SK-N-SH (cell line): Measurements from ENCODE around the gene METRNL. TPM values are rescaled to one million over a fixed set of nuclear protein-coding genes. Genes with fewer than 3 reads are reported as not detected.

Experiments
- CTCF ChIA-PET: fragments of 300-600, 350-600 bp; formaldehyde crosslinking; extraction: SDS; loops from one replicate; lab custom pipeline; 2021; lab: Yijun Ruan, JAX
- POLR2A ChIA-PET: fragments of 350-600 bp; sonication (Branson Sonifier 250); formaldehyde crosslinking; extraction: SDS; loops from one replicate; lab custom pipeline; 2020; ENCODE audit warnings: antibody characterized with exemption, inconsistent platforms; lab: Yijun Ruan, JAX
- DNase-seq: peaks from one replicate; pipeline ENCODE4 v3.0.0; 2012
- H2AFZ ChIP-seq: fragments of 200-600 bp; sonication (generic); 2 replicates; pipeline ENCODE4 v1.8.1; 2016; ENCODE audit warnings: antibody characterized with exemption, mild to moderate bottlenecking, low read depth
- H3F3A ChIP-seq: fragments of 200-600 bp; sonication (generic); replicated peaks from 2 replicates; pipeline ENCODE3; 2016; ENCODE audit warnings: antibody characterized with exemption, mild to moderate bottlenecking; ENCODE audit not compliant: insufficient read depth
- H3K27ac ChIP-seq, 2 experiments: fragments of 200-500 bp in 1 of 2; fragments of 200-600 bp in 1 of 2; sonication (Bioruptor generic) in 1 of 2; sonication (generic), shearing (Covaris generic) in 1 of 2; 2 replicates each; pipeline versions ENCODE4 v1.5.1 to v1.6.1; 2014 to 2016; ENCODE audit warnings: low read depth in 2 of 2, inconsistent platforms in 1 of 2, low read length in 1 of 2, mild to moderate bottlenecking in 1 of 2, mixed read lengths in 1 of 2
- H3K27me3 ChIP-seq: fragments of 200-600 bp; sonication (generic), shearing (Covaris generic); 2 replicates; pipeline ENCODE4 v1.6.1; 2016; ENCODE audit warnings: mixed run types; ENCODE audit not compliant: insufficient read depth
- H3K36me3 ChIP-seq, 2 experiments: fragments of 200-500 bp in 1 of 2; fragments of 200-600 bp in 1 of 2; sonication (Bioruptor generic) in 1 of 2; sonication (generic) in 1 of 2; replicated peaks in 1 of 2; 2 replicates each; pipeline versions ENCODE3 to v1.5.1; 2014 to 2016; ENCODE audit warnings: low read length in 1 of 2, mild to moderate bottlenecking in 1 of 2; ENCODE audit not compliant: insufficient read depth in 2 of 2, control insufficient read depth in 1 of 2
- H3K4me1 ChIP-seq, 2 experiments: fragments of 200-500 bp in 1 of 2; fragments of 200-600 bp in 1 of 2; sonication (Bioruptor generic) in 1 of 2; sonication (generic), shearing (Covaris generic) in 1 of 2; 2 replicates each; pipeline versions ENCODE4 v1.5.1 to v1.6.1; 2014 to 2016; ENCODE audit warnings: low read depth in 1 of 2, low read length in 1 of 2, mixed run types in 1 of 2; ENCODE audit not compliant: insufficient read depth in 2 of 2, control insufficient read depth in 1 of 2
- H3K4me2 ChIP-seq: fragments of 200-600 bp; sonication (generic), shearing (Covaris generic); 2 replicates; pipeline ENCODE4 v1.6.1; 2017; ENCODE audit warnings: mixed run types
- H3K4me3 ChIP-seq, 2 experiments: fragments of 200-500 bp in 1 of 2; fragments of 200-600 bp in 1 of 2; sonication (Bioruptor generic) in 1 of 2; sonication (generic), shearing (Covaris generic) in 1 of 2; 2 replicates each; pipeline versions ENCODE4 v1.5.1 to v1.8.1; 2014 to 2016; ENCODE audit warnings: low read depth in 2 of 2, inconsistent platforms in 1 of 2, low read length in 1 of 2, mild to moderate bottlenecking in 1 of 2, mixed read lengths in 1 of 2, moderate library complexity in 1 of 2
- H3K79me2 ChIP-seq: fragments of 200-600 bp; sonication (generic); 2 replicates; pipeline ENCODE4 v1.8.1; 2017; ENCODE audit warnings: mild to moderate bottlenecking; ENCODE audit not compliant: insufficient read depth
- H3K9ac ChIP-seq: fragments of 200-600 bp; sonication (generic); 2 replicates; pipeline ENCODE4 v1.6.1; 2017; ENCODE audit warnings: mixed run types
- H3K9me2 ChIP-seq: fragments of 200-600 bp; sonication (generic); 2 replicates; pipeline ENCODE4 v1.6.1; 2017; ENCODE audit warnings: mixed run types
- H3K9me3 ChIP-seq: fragments of 200-600 bp; sonication (generic); 2 replicates; pipeline ENCODE4 v1.6.1; 2017; ENCODE audit warnings: mixed run types, mild to moderate bottlenecking, moderate library complexity
- H4K20me1 ChIP-seq: fragments of 200-600 bp; sonication (generic); 2 replicates; pipeline ENCODE4 v1.6.1; 2017; ENCODE audit warnings: mild to moderate bottlenecking, mixed run types; ENCODE audit not compliant: insufficient read depth
- CHD2 ChIP-seq: fragments of 150-350 bp; IDR thresholded peaks from 2 replicates; pipeline ENCODE4 v1.6.1; 2018; ENCODE audit warnings: low read length; ENCODE audit not compliant: partially characterized antibody
- ELF1 ChIP-seq: IDR thresholded peaks from 2 replicates; pipeline ENCODE4 v1.4.0; 2012
- EP300 ChIP-seq, 2 experiments: IDR thresholded peaks; 2 replicates each; pipeline versions ENCODE4 v1.4.0 to v1.6.1; 2012; ENCODE audit warnings: borderline replicate concordance in 1 of 2, low read depth in 1 of 2, low read length in 1 of 2
- EZH2phosphoT487 ChIP-seq: fragments of 200-600 bp; sonication (generic); IDR thresholded peaks from 2 replicates; pipeline ENCODE4 v1.6.1; 2017; ENCODE audit warnings: low read depth, mixed run types, mild to moderate bottlenecking, antibody characterized with exemption, moderate library complexity, borderline replicate concordance
- FOXJ3 ChIP-seq: sonication (generic); formaldehyde crosslinking; IDR thresholded peaks from 2 replicates; pipeline ENCODE4 v1.5.1; 2020; ENCODE audit warnings: mild to moderate bottlenecking, missing genetic modification reagents
- FOXM1 ChIP-seq: IDR thresholded peaks from 2 replicates; pipeline ENCODE4 v1.4.0; 2012; ENCODE audit warnings: low read depth, mild to moderate bottlenecking
- GABPA ChIP-seq: IDR thresholded peaks from 2 replicates; pipeline ENCODE4 v1.4.0; 2012; ENCODE audit warnings: low read depth, mild to moderate bottlenecking
- JUND ChIP-seq: IDR thresholded peaks from 2 replicates; pipeline ENCODE4 v1.4.0; 2012
- MEF2A ChIP-seq: IDR thresholded peaks from 2 replicates; pipeline ENCODE4 v1.4.0; 2012; ENCODE audit warnings: low read depth, borderline replicate concordance
- MXI1 ChIP-seq: IDR thresholded peaks from 2 replicates; pipeline ENCODE4 v1.6.1; 2012; ENCODE audit warnings: mild to moderate bottlenecking, low read depth, low read length, improper control_type of control experiment
- POLR2AphosphoS5 ChIP-seq: IDR thresholded peaks from 2 replicates; pipeline ENCODE4 v1.6.1; 2012; ENCODE audit warnings: low read depth, low read length
- RAD21 ChIP-seq: IDR thresholded peaks from 2 replicates; pipeline ENCODE4 v1.6.1; 2012; ENCODE audit warnings: mild to moderate bottlenecking, low read length
- RFX5 ChIP-seq: IDR thresholded peaks from 2 replicates; pipeline ENCODE4 v1.6.1; 2012; ENCODE audit warnings: mild to moderate bottlenecking, improper control_type of control experiment, low read length
- RXRA ChIP-seq: IDR thresholded peaks from 2 replicates; pipeline ENCODE4 v1.4.0; 2012; ENCODE audit warnings: low read depth, mild to moderate bottlenecking, borderline replicate concordance
- SIN3A ChIP-seq: IDR thresholded peaks from 2 replicates; pipeline ENCODE4 v1.6.1; 2012; ENCODE audit warnings: low read depth, mild to moderate bottlenecking, low read length, moderate library complexity, borderline replicate concordance
- TCF12 ChIP-seq: IDR thresholded peaks from 2 replicates; pipeline ENCODE4 v1.4.0; 2012
- TEAD4 ChIP-seq: IDR thresholded peaks from 2 replicates; pipeline ENCODE4 v1.4.0; 2012; ENCODE audit warnings: mild to moderate bottlenecking, borderline replicate concordance; ENCODE audit not compliant: insufficient read depth
- WGBS: methylation state at CpG from one replicate; pipeline ENCODE4 v1.1.6; 2017; ENCODE audit warnings: low lambda C conversion rate; 5-methylcytosine and 5-hydroxymethylcytosine counted together
- polyA plus RNA-seq, 3 experiments: library from polyadenylated mRNA; depleted of rRNA; stranded (reverse); fragments of >200 nt; gene quantifications; 2 replicates each; pipeline ENCODE4 v1.2.3, GENCODE V29; 2012
- TF ChIP-seq, protein P1 (sequence below): fragments of 150-350 bp; IDR thresholded peaks from 2 replicates; pipeline ENCODE4 v1.6.1; 2017; ENCODE audit warnings: antibody characterized with exemption, low read length, low read depth, borderline replicate concordance
- TF ChIP-seq, protein P2 (sequence below): IDR thresholded peaks from 2 replicates; pipeline ENCODE4 v1.4.0; 2012; ENCODE audit warnings: low read depth, borderline replicate concordance
- TF ChIP-seq, protein P3 (sequence below): IDR thresholded peaks from 2 replicates; pipeline ENCODE4 v1.6.1; 2012; ENCODE audit warnings: mild to moderate bottlenecking, low read depth, low read length, moderate library complexity

The METRNL gene
- polyA plus RNA-seq, 1 of the 3 experiments (the other 2 are of a cell fraction): 75.5 TPM

DNA sequence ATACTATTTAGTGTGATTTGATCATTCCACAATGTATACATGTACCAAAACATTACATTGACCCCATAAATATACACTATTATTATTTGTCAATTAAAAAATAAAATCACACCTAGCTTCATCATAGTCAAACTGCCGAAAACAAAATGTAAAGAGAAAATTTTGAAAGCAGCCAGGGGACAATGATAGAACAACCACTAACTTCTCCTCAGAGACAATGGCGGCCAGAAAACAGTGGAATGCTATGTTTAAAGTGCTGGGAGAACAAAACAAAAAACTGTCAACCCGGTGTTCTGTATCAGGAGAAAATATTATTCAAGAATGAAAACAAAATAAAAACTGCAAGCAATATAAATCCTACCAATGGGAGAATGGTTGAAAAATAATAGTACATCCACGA lies 63.2 kb downstream of the METRNL start:
- POLR2A ChIA-PET: no interaction called here
- 45% methylated on average over 4 of the region's 4 CpGs for WGBS

GRCh38 chr17:83143817-83144231 lies 64.4 kb downstream of the METRNL start:
- ChIA-PET CTCF (interaction anchor here (1.0 to 1.8 kb wide), 2 partner anchors 18 to 267 kb away, joined by 3 to 5 read pairs; no protein-coding TSS in a partner anchor), POLR2A (no interaction called here)
- Histone ChIP-seq H2AFZ (no peak overlapping the region), H3K36me3 (no peaks in the 10 kb centered on the region), H3K27ac (no peak overlapping the region), H3K9ac (no peak overlapping the region), H3K9me2 (no peaks in the 10 kb centered on the region), H3F3A (no peaks in the 10 kb centered on the region), H3K9me3 (peaks cover 12% of the 10 kb centered on the region), H4K20me1 (no peaks in the 10 kb centered on the region), H3K4me2 (no peak overlapping the region), H3K4me3 (no peak overlapping the region), H3K79me2 (no peaks in the 10 kb centered on the region), H3K27me3 (peaks cover 9% of the 10 kb centered on the region), H3K4me1 (peaks cover 0 to 11% of the 10 kb centered on the region in 2 experiments; a peak in 1 of 4 replicates)
- no peak for DNase-seq
- 54% methylated on average over 9 of the region's 10 CpGs for WGBS
- no peak for TF ChIP-seq RFX5
- TF ChIP-seq, protein P1, sequence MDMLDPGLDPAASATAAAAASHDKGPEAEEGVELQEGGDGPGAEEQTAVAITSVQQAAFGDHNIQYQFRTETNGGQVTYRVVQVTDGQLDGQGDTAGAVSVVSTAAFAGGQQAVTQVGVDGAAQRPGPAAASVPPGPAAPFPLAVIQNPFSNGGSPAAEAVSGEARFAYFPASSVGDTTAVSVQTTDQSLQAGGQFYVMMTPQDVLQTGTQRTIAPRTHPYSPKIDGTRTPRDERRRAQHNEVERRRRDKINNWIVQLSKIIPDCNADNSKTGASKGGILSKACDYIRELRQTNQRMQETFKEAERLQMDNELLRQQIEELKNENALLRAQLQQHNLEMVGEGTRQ: no peak
- no peak for TF ChIP-seq FOXM1
- no peak for TF ChIP-seq FOXJ3 (CRISPR knock-in tag)
- TF ChIP-seq MEF2A: no peak
- TF ChIP-seq EP300 (IDR thresholded peaks at IDR 0.05; ENCODE audit: borderline replicate concordance in 1 of 2, low read depth in 1 of 2, low read length in 1 of 2): no peak
- TF ChIP-seq RXRA: no peak
- TF ChIP-seq, protein P2, sequence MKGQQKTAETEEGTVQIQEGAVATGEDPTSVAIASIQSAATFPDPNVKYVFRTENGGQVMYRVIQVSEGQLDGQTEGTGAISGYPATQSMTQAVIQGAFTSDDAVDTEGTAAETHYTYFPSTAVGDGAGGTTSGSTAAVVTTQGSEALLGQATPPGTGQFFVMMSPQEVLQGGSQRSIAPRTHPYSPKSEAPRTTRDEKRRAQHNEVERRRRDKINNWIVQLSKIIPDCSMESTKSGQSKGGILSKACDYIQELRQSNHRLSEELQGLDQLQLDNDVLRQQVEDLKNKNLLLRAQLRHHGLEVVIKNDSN: no peak
- TF ChIP-seq SIN3A: no peak
- TF ChIP-seq POLR2AphosphoS5: no peak
- TF ChIP-seq JUND: no peak
- TF ChIP-seq TEAD4: no peak
- no peak for TF ChIP-seq ELF1
- TF ChIP-seq RAD21: no peak
- TF ChIP-seq, protein P3, sequence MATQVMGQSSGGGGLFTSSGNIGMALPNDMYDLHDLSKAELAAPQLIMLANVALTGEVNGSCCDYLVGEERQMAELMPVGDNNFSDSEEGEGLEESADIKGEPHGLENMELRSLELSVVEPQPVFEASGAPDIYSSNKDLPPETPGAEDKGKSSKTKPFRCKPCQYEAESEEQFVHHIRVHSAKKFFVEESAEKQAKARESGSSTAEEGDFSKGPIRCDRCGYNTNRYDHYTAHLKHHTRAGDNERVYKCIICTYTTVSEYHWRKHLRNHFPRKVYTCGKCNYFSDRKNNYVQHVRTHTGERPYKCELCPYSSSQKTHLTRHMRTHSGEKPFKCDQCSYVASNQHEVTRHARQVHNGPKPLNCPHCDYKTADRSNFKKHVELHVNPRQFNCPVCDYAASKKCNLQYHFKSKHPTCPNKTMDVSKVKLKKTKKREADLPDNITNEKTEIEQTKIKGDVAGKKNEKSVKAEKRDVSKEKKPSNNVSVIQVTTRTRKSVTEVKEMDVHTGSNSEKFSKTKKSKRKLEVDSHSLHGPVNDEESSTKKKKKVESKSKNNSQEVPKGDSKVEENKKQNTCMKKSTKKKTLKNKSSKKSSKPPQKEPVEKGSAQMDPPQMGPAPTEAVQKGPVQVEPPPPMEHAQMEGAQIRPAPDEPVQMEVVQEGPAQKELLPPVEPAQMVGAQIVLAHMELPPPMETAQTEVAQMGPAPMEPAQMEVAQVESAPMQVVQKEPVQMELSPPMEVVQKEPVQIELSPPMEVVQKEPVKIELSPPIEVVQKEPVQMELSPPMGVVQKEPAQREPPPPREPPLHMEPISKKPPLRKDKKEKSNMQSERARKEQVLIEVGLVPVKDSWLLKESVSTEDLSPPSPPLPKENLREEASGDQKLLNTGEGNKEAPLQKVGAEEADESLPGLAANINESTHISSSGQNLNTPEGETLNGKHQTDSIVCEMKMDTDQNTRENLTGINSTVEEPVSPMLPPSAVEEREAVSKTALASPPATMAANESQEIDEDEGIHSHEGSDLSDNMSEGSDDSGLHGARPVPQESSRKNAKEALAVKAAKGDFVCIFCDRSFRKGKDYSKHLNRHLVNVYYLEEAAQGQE: no peak
- no peak for TF ChIP-seq MXI1

More for the DNA sequence above, 63.2 kb downstream of the METRNL start:
- Histone ChIP-seq H3K27ac (no peak overlapping the region), H3K4me3 (no peak overlapping the region), H3F3A (no peaks in the 10 kb centered on the region), H3K9me2 (no peaks in the 10 kb centered on the region), H3K4me2 (no peak overlapping the region), H2AFZ (no peak overlapping the region), H3K4me1 (peaks cover 0 to 9% of the 10 kb centered on the region in 2 experiments; a peak in 1 of 4 replicates), H3K79me2 (no peaks in the 10 kb centered on the region), H4K20me1 (no peaks in the 10 kb centered on the region), H3K9ac (no peak overlapping the region), H3K9me3 (peaks cover 12% of the 10 kb centered on the region), H3K27me3 (peaks cover 14% of the 10 kb centered on the region; the same call in 1 of the 2 replicates), H3K36me3 (no peaks in the 10 kb centered on the region)
- CTCF ChIA-PET: no interaction called here
- DNase-seq: peak; percentile 28
- TF ChIP-seq RAD21 (no peak), CHD2 (no peak), RXRA (no peak), MEF2A (no peak), SIN3A (no peak), FOXM1 (no peak), TCF12 (no peak), GABPA (no peak), EZH2phosphoT487 (no peak)
- TF ChIP-seq, protein P1: no peak
